Measurements from ENCODE around the gene RASGRF2. TPM values are rescaled to one million over a fixed set of nuclear protein-coding genes. Genes with fewer than 3 reads are reported as not detected.

The RASGRF2 gene
- total and polyA plus RNA-seq, 9 of the 15 experiments (the other 6 are each of a cell fraction or from before 2014, with no cell fraction given) = 0.01 to 0.22 (median 0.08) TPM; not detected in 2

GRCh38 chr5:81194633-81195334 lies 234.6 kb downstream of the RASGRF2 start (continued):
- TF ChIP-seq ZC3H11A (IDR thresholded peaks at IDR 0.05; ENCODE audit: low read depth, low read length) = no peak
- TF ChIP-seq DEAF1 (CRISPR knock-in tag; IDR thresholded peaks at IDR 0.05) = peak; percentile 85
- TF ChIP-seq PBX2 (CRISPR knock-in tag; IDR thresholded peaks at IDR 0.05; ENCODE audit: low read depth) = no peak
- TF ChIP-seq PBX2 (tag; conservative IDR thresholded peaks at IDR 0.05; ENCODE audit: low read depth) = no peak
- no peak for TF ChIP-seq ATF1 (CRISPR knock-in tag; IDR thresholded peaks at IDR 0.05)
- TF ChIP-seq ATF1 (tag; IDR thresholded peaks at IDR 0.05) = 0 out of 2 replicates have a peak, but pooled peaks have one; percentile 18
- TF ChIP-seq MBD1 (CRISPR knock-in tag; IDR thresholded peaks at IDR 0.05) = no peak
- no peak for TF ChIP-seq KDM4B (IDR thresholded peaks at IDR 0.05; ENCODE audit: borderline replicate concordance in 2 of 2, low read depth in 1 of 2)
- TF ChIP-seq HES1 (IDR thresholded peaks at IDR 0.05; ENCODE audit: low read depth) = no peak
- no peak for TF ChIP-seq TOE1 (IDR thresholded peaks at IDR 0.05; ENCODE audit: borderline replicate concordance)
- TF ChIP-seq TOE1 (CRISPR knock-in tag; IDR thresholded peaks at IDR 0.05; ENCODE audit: borderline replicate concordance, low read depth) = no peak
- TF ChIP-seq GATA2 (CRISPR knock-in tag; IDR thresholded peaks at IDR 0.05) = no peak
- TF ChIP-seq ATF7 (IDR thresholded peaks at IDR 0.05) = no peak
- TF ChIP-seq IRF2 (CRISPR knock-in tag; IDR thresholded peaks at IDR 0.05) = no peak
- peak; percentile 71; the same call in 1 of the 2 replicates for TF ChIP-seq STAG1 (CRISPR knock-in tag; IDR thresholded peaks at IDR 0.05; ENCODE audit: borderline replicate concordance)
- peak in 1 of 2 experiments; percentile 24; a peak in 1 of 4 replicates for TF ChIP-seq MNT (conservative IDR thresholded peaks at IDR 0.05)
- TF ChIP-seq ZNF77 (CRISPR knock-in tag; IDR thresholded peaks at IDR 0.05) = no peak
- TF ChIP-seq CREB3L1 (IDR thresholded peaks at IDR 0.05; ENCODE audit: borderline replicate concordance, low read depth) = no peak

Measured in K562 (cell line).